ENCODE results near the gene TAGLN3.

GRCh38 chr3:112004669-112005068 is 5.9 kb downstream of the TAGLN3 start:
- TF ChIP-seq POLR2A (IDR thresholded peaks at IDR 0.05) (no peak), CTCF (IDR thresholded peaks at IDR 0.05 in 4 of 5, conservative IDR thresholded peaks at IDR 0.05 in 1 of 5) (no peak)

Data from gastrocnemius medialis (tissue), 4 donors.